ENCODE data around the gene NKAIN1. TPM values are rescaled to one million over a fixed set of nuclear protein-coding genes. Genes with fewer than 3 reads are reported as not detected.
A peak's percentile ranks its signal among the peaks of the same experiment; 100 is the strongest.

The NKAIN1 gene
- polyA plus RNA-seq, 2 of the 4 experiments (the other 2 are of a cell fraction) = 0.74 to 0.80 TPM

DNA sequence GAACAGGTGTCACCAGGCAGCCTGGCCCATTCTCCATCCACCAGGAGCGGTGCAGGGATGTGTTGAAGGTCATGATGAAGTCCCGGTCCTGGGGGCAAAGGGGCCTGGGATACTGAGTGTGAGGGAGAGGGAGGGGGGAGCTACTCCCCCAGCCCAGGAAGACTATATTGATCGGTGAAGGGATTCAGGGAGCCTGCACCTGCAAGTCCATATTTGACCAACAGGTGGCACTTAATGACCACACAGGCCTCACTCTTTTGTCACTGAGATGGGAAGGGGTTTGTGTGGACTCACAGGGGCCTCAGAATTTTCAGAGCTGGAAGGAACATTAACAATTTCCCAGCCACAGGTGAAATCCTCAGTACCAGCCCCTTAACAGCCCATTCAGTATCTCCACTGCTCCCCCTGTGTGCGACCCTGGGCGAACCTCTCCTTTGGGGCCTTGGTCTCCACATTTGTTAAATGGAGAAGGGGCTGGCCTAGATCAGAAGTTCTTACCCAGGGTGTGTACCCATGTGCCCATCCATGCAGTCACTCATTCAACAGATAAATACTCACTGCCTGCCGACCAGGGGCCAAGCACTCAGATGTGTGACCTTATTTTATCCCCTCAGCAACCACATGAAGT lies 55.6 kb downstream of the NKAIN1 start:
- Histone ChIP-seq H3K27ac (no peak overlapping the region), H3K9me3 (no peaks in the 10 kb centered on the region), H3K4me1 (peaks cover 10% of the 10 kb centered on the region; the same call in 1 of the 3 replicates), H3K4me3 (no peak overlapping the region), H3K4me2 (no peak overlapping the region)
- 36% methylated on average over 5 of the region's 6 CpGs for WGBS (ENCODE audit: missing lambda C conversion rate)
- ATAC-seq (peak in 1 of 2 experiments; percentile 3; a peak in 1 of 6 replicates), FAIRE-seq (no peak), DNase-seq (ENCODE audit: low read depth in 1 of 2, low spot score in 1 of 2) (peak; percentile 40 to 43)
- ChIA-PET POLR2A (no interaction called here), CTCF (interaction anchor here (0.6 to 7.9 kb wide), 42 partner anchors 9 to 433 kb away, joined by 3 to 201 read pairs (median 5); partner anchors contain the start of genes SNRNP40 and ZCCHC17)
- TF ChIP-seq, protein P1, sequence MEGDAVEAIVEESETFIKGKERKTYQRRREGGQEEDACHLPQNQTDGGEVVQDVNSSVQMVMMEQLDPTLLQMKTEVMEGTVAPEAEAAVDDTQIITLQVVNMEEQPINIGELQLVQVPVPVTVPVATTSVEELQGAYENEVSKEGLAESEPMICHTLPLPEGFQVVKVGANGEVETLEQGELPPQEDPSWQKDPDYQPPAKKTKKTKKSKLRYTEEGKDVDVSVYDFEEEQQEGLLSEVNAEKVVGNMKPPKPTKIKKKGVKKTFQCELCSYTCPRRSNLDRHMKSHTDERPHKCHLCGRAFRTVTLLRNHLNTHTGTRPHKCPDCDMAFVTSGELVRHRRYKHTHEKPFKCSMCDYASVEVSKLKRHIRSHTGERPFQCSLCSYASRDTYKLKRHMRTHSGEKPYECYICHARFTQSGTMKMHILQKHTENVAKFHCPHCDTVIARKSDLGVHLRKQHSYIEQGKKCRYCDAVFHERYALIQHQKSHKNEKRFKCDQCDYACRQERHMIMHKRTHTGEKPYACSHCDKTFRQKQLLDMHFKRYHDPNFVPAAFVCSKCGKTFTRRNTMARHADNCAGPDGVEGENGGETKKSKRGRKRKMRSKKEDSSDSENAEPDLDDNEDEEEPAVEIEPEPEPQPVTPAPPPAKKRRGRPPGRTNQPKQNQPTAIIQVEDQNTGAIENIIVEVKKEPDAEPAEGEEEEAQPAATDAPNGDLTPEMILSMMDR (IDR thresholded peaks at IDR 0.05) = peak; percentile 70
- TF ChIP-seq RAD21 (conservative IDR thresholded peaks at IDR 0.05 in 1 of 2, IDR thresholded peaks at IDR 0.05 in 1 of 2) = peak; percentile 77 to 85
- peak; percentile 54 for TF ChIP-seq SMC3 (IDR thresholded peaks at IDR 0.05)
- TF ChIP-seq RFX5 (IDR thresholded peaks at IDR 0.05) = no peak

DNA sequence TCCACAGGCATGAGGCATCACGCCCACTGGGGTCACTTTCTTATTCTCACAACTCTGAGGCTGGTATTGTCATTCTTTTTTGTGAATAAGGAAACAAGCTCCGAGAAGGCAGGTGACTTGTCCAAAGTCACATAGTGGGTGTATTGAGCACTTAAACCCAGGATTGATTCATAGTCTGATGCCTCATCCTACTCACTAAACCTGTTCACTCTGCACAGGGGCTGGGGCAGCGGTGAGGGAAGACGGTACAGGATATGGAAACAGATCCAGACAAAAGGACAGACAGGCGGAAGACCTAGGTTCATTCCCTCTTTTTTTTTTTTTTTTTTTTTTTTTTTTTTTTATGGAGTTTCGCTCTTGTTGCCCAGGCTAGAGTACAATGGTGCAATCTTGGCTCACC lies 56.6 kb downstream of the NKAIN1 start:
- H3K9me3 ChIP-seq = no peaks in the 10 kb centered on the region
- 39% methylated on average over 6 of the region's 6 CpGs for WGBS (ENCODE audit: missing lambda C conversion rate)
- DNase-seq (ENCODE audit: low read depth in 1 of 2, low spot score in 1 of 2) (no peak), FAIRE-seq (no peak), ATAC-seq (no peak)
- H3K4me2 ChIP-seq = no peak overlapping the region
- POLR2A ChIA-PET = no interaction called here
- no peak overlapping the region for H3K4me3 ChIP-seq
- H3K4me1 ChIP-seq = peaks cover 10% of the 10 kb centered on the region; the same call in 1 of the 3 replicates
- no peak overlapping the region for H3K27ac ChIP-seq
- CTCF ChIA-PET = interaction anchor here (1.0 to 7.9 kb wide), 20 partner anchors 9 to 366 kb away, joined by 3 to 201 read pairs (median 8); partner anchors contain the start of genes SNRNP40 and ZCCHC17
- TF ChIP-seq NR3C1 (IDR thresholded peaks at IDR 0.05) (no peak), KDM5A (IDR thresholded peaks at IDR 0.05) (no peak), RCOR1 (IDR thresholded peaks at IDR 0.05; ENCODE audit: low read depth, low read length) (no peak), CHD2 (IDR thresholded peaks at IDR 0.05; ENCODE audit: low read length, partially characterized antibody) (no peak), JUN (IDR thresholded peaks at IDR 0.05) (no peak)
- TF ChIP-seq, protein P2, sequence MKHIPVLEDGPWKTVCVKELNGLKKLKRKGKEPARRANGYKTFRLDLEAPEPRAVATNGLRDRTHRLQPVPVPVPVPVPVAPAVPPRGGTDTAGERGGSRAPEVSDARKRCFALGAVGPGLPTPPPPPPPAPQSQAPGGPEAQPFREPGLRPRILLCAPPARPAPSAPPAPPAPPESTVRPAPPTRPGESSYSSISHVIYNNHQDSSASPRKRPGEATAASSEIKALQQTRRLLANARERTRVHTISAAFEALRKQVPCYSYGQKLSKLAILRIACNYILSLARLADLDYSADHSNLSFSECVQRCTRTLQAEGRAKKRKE (CRISPR knock-in tag; IDR thresholded peaks at IDR 0.05; ENCODE audit: low read depth) = no peak

DNA sequence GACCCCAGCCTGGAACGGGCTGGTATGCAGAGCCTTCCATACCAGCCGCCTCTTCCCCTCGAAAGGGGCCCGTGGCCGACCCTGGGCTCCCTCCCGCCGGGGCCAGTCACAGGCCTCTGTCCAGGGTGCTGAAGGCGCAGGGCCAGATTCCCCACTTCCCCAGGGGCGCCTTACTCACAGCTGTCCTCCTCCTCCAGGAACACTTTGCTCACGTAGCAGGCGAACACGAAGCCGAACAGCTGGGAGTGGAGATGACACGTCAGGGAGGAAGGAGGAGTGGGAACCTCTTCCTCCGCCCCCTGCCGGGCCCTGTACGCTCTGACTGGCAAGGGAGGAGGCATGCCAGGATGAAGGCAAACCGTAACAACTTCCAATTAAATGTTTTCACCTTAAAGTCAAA lies 57.3 kb downstream of the NKAIN1 start:
- Histone ChIP-seq H3K27ac (no peak overlapping the region; a peak in 1 of 6 replicates), H3K9me3 (no peaks in the 10 kb centered on the region), H3K4me3 (peak overlapping the region; percentile 46), H3K4me1 (peaks cover 10% of the 10 kb centered on the region; the same call in 1 of the 3 replicates), H3K4me2 (peak overlapping the region; percentile 89)
- ChIA-PET POLR2A (no interaction called here), CTCF (interaction anchor here (0.6 to 7.9 kb wide), 21 partner anchors 10 to 385 kb away, joined by 3 to 201 read pairs (median 5); partner anchors contain the start of genes SNRNP40 and ZCCHC17)
- FAIRE-seq (no peak), DNase-seq (ENCODE audit: low read depth in 1 of 2, low spot score in 1 of 2) (peak; percentile 42 to 82), ATAC-seq (peak; percentile 80 to 85)
- 3% methylated on average over 7 of the region's 18 CpGs for WGBS (ENCODE audit: missing lambda C conversion rate)
- TF ChIP-seq NFE2L2 (conservative IDR thresholded peaks at IDR 0.05; ENCODE audit: low read length) = no peak
- TF ChIP-seq HOXB5 (CRISPR knock-in tag; IDR thresholded peaks at IDR 0.05) = peak; percentile 46; the same call in 1 of the 2 replicates
- no peak for TF ChIP-seq FOSL2 (IDR thresholded peaks at IDR 0.05)
- TF ChIP-seq FOSL2 (CRISPR knock-in tag; IDR thresholded peaks at IDR 0.05) = peak; percentile 25; the same call in 1 of the 2 replicates
- TF ChIP-seq, protein P3, sequence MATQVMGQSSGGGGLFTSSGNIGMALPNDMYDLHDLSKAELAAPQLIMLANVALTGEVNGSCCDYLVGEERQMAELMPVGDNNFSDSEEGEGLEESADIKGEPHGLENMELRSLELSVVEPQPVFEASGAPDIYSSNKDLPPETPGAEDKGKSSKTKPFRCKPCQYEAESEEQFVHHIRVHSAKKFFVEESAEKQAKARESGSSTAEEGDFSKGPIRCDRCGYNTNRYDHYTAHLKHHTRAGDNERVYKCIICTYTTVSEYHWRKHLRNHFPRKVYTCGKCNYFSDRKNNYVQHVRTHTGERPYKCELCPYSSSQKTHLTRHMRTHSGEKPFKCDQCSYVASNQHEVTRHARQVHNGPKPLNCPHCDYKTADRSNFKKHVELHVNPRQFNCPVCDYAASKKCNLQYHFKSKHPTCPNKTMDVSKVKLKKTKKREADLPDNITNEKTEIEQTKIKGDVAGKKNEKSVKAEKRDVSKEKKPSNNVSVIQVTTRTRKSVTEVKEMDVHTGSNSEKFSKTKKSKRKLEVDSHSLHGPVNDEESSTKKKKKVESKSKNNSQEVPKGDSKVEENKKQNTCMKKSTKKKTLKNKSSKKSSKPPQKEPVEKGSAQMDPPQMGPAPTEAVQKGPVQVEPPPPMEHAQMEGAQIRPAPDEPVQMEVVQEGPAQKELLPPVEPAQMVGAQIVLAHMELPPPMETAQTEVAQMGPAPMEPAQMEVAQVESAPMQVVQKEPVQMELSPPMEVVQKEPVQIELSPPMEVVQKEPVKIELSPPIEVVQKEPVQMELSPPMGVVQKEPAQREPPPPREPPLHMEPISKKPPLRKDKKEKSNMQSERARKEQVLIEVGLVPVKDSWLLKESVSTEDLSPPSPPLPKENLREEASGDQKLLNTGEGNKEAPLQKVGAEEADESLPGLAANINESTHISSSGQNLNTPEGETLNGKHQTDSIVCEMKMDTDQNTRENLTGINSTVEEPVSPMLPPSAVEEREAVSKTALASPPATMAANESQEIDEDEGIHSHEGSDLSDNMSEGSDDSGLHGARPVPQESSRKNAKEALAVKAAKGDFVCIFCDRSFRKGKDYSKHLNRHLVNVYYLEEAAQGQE (IDR thresholded peaks at IDR 0.05) = peak; percentile 98
- TF ChIP-seq, protein P1 (IDR thresholded peaks at IDR 0.05) = 0 out of 3 replicates have a peak, but pooled peaks have one; percentile 13

Measured in A549 (cell line).